Hematopoietic multipotent progenitor cell treated with erythropoietin and hydrocortisone succinate and interleukin-3 and kit ligand, for 8 days (in vitro differentiated cells): ENCODE measurements around the gene POLA1.

ENCODE experiments used
- DNase-seq: peaks from one replicate; pipeline ENCODE4 v3.0.0-alpha.2; 2015

The POLA1 gene

GRCh38 chrX:25012433-25012735 lies 318.7 kb downstream of the POLA1 start:
- DNase-seq: no peak

GRCh38 chrX:25012793-25013631 lies 319.3 kb downstream of the POLA1 start:
- DNase-seq: no peak

- no peak for DNase-seq
Observed at GRCh38 chrX:25013632-25014365, 320.1 kb downstream of the POLA1 start.

- DNase-seq: no peak
Observed at GRCh38 chrX:25014366-25014838, 320.7 kb downstream of the POLA1 start.

GRCh38 chrX:25015486-25016360 lies 322.0 kb downstream of the POLA1 start, which contains the start of gene ARX:
ARX (minus strand) TSS chrX:25015965; CDS start chrX:25015737, 228 bp downstream.
- peak; percentile 51 for DNase-seq

GRCh38 chrX:25016361-25016671 lies 322.6 kb downstream of the POLA1 start:
- no peak for DNase-seq

GRCh38 chrX:25016938-25017598 lies 323.4 kb downstream of the POLA1 start:
- DNase-seq: no peak

GRCh38 chrX:25017667-25018247 lies 324.0 kb downstream of the POLA1 start:
- no peak for DNase-seq

GRCh38 chrX:25018682-25019081 lies 325.0 kb downstream of the POLA1 start:
- no peak for DNase-seq

- DNase-seq: no peak
Observed at GRCh38 chrX:25019707-25020390, 326.1 kb downstream of the POLA1 start.

GRCh38 chrX:25020391-25020904 lies 326.7 kb downstream of the POLA1 start:
- DNase-seq: no peak

GRCh38 chrX:25020905-25021449 lies 327.3 kb downstream of the POLA1 start:
- no peak for DNase-seq

- DNase-seq: no peak
Observed at GRCh38 chrX:25022499-25023325, 329.0 kb downstream of the POLA1 start.

GRCh38 chrX:25023908-25024307 lies 330.2 kb downstream of the POLA1 start:
- no peak for DNase-seq

- no peak for DNase-seq
Observed at GRCh38 chrX:25025615-25026014, 331.9 kb downstream of the POLA1 start.

- DNase-seq: no peak
Observed at GRCh38 chrX:25026576-25026975, 332.9 kb downstream of the POLA1 start.

GRCh38 chrX:25028726-25029125 lies 335.0 kb downstream of the POLA1 start:
- DNase-seq: no peak

- no peak for DNase-seq
Observed at GRCh38 chrX:25029288-25029825, 335.6 kb downstream of the POLA1 start.

- DNase-seq: no peak
Observed at GRCh38 chrX:25034889-25035288, 341.2 kb downstream of the POLA1 start.

- DNase-seq: no peak
Observed at GRCh38 chrX:25039036-25039435, 345.3 kb downstream of the POLA1 start.
